ENCODE results near the gene FEZF1. TPM values are rescaled to one million over a fixed set of nuclear protein-coding genes. Genes with fewer than 3 reads are reported as not detected.
A peak's percentile ranks its signal among the peaks of the same experiment; 100 is the strongest.

The FEZF1 gene
- total RNA-seq, 1 experiment from 2014 or later: not detected

- H3K4me1 Mint-ChIP-seq (ENCODE audit: low read depth, unreplicated experiment): peaks cover 29% of the 10 kb centered on the region
- DNase-seq: no peak
- CTCF ChIA-PET: no interaction called here
- no TSS peak for BruUV-seq (replicated peaks)
- peak overlapping the region; percentile 39 for H3K4me3 Mint-ChIP-seq (ENCODE audit: low read depth, unreplicated experiment)
- H3K36me3 Mint-ChIP-seq (ENCODE audit: insufficient read depth, unreplicated experiment): no peaks in the 10 kb centered on the region
- no peaks in the 10 kb centered on the region for H3K9me3 Mint-ChIP-seq (ENCODE audit: low read depth, unreplicated experiment)
- no peak for TF ChIP-seq CTCF (IDR thresholded peaks at IDR 0.05; ENCODE audit: unreplicated experiment)
- peaks cover 33% of the 10 kb centered on the region for H3K27me3 Mint-ChIP-seq (ENCODE audit: unreplicated experiment)
- intact Hi-C loops (cut with micrococcal nuclease; ENCODE audit: unreplicated experiment): no loop called here
- no peak overlapping the region for H3K27ac Mint-ChIP-seq (ENCODE audit: unreplicated experiment)
Measured at GRCh38 chr7:122314284-122314683, 9.7 kb upstream of the FEZF1 start.

- no peak overlapping the region for H3K27ac Mint-ChIP-seq (ENCODE audit: unreplicated experiment)
- intact Hi-C loops (cut with micrococcal nuclease; ENCODE audit: unreplicated experiment): no loop called here
- no peak for DNase-seq
- no peaks in the 10 kb centered on the region for H3K36me3 Mint-ChIP-seq (ENCODE audit: insufficient read depth, unreplicated experiment)
- no peak overlapping the region for H3K4me3 Mint-ChIP-seq (ENCODE audit: low read depth, unreplicated experiment)
- peaks cover 21% of the 10 kb centered on the region for H3K4me1 Mint-ChIP-seq (ENCODE audit: low read depth, unreplicated experiment)
- H3K9me3 Mint-ChIP-seq (ENCODE audit: low read depth, unreplicated experiment): no peaks in the 10 kb centered on the region
- CTCF ChIA-PET: no interaction called here
- BruUV-seq (replicated peaks): no TSS peak
- H3K27me3 Mint-ChIP-seq (ENCODE audit: unreplicated experiment): peaks cover 33% of the 10 kb centered on the region
- TF ChIP-seq CTCF (IDR thresholded peaks at IDR 0.05; ENCODE audit: unreplicated experiment): no peak
Measured at GRCh38 chr7:122312789-122313188, 8.2 kb upstream of the FEZF1 start.

- Mint-ChIP-seq H3K4me1 (ENCODE audit: low read depth, unreplicated experiment) (peaks cover 21% of the 10 kb centered on the region), H3K9me3 (ENCODE audit: low read depth, unreplicated experiment) (no peaks in the 10 kb centered on the region), H3K27me3 (ENCODE audit: unreplicated experiment) (peaks cover 33% of the 10 kb centered on the region), H3K27ac (ENCODE audit: unreplicated experiment) (no peak overlapping the region), H3K4me3 (ENCODE audit: low read depth, unreplicated experiment) (peak overlapping the region; percentile 25), H3K36me3 (ENCODE audit: insufficient read depth, unreplicated experiment) (no peaks in the 10 kb centered on the region)
- CTCF ChIA-PET: interaction anchor here (0.7 kb wide), 1 partner anchor 183 kb away, joined by 3 read pairs; no protein-coding TSS in a partner anchor
- intact Hi-C loops (cut with micrococcal nuclease; ENCODE audit: unreplicated experiment): no loop called here
- no TSS peak for BruUV-seq (replicated peaks)
- TF ChIP-seq CTCF (IDR thresholded peaks at IDR 0.05; ENCODE audit: unreplicated experiment): no peak
- DNase-seq: no peak
Measured at GRCh38 chr7:122311734-122312450, 7.3 kb upstream of the FEZF1 start.

GRCh38 chr7:122311050-122311700 lies 6.6 kb upstream of the FEZF1 start:
- CTCF ChIA-PET: interaction anchor here (0.7 kb wide), 1 partner anchor 183 kb away, joined by 3 read pairs; no protein-coding TSS in a partner anchor
- DNase-seq: no peak
- Mint-ChIP-seq H3K4me3 (ENCODE audit: low read depth, unreplicated experiment) (no peak overlapping the region), H3K36me3 (ENCODE audit: insufficient read depth, unreplicated experiment) (no peaks in the 10 kb centered on the region), H3K27ac (ENCODE audit: unreplicated experiment) (no peak overlapping the region), H3K27me3 (ENCODE audit: unreplicated experiment) (peaks cover 29% of the 10 kb centered on the region), H3K9me3 (ENCODE audit: low read depth, unreplicated experiment) (no peaks in the 10 kb centered on the region), H3K4me1 (ENCODE audit: low read depth, unreplicated experiment) (peaks cover 21% of the 10 kb centered on the region)
- TF ChIP-seq CTCF (IDR thresholded peaks at IDR 0.05; ENCODE audit: unreplicated experiment): no peak
- intact Hi-C loops (cut with micrococcal nuclease; ENCODE audit: unreplicated experiment): no loop called here
- no TSS peak for BruUV-seq (replicated peaks)

Data from Calu3 (cell line).